HG03457 (cell line): Measurements from ENCODE around the gene SERPINA1.
"Not testable (repeated sequence)": the region's sequence is repeated elsewhere in the genome, so short reads cannot be mapped to it uniquely, and the experiment has no call there.

Source experiments
- ATAC-seq: cut with Tn5 transposase; IDR thresholded peaks from one replicate; pipeline ENCODE4 v1.9.1; 2021; ENCODE audit warnings: moderate number of reproducible peaks; ENCODE audit not compliant: unreplicated experiment

Gene SERPINA1

DNA sequence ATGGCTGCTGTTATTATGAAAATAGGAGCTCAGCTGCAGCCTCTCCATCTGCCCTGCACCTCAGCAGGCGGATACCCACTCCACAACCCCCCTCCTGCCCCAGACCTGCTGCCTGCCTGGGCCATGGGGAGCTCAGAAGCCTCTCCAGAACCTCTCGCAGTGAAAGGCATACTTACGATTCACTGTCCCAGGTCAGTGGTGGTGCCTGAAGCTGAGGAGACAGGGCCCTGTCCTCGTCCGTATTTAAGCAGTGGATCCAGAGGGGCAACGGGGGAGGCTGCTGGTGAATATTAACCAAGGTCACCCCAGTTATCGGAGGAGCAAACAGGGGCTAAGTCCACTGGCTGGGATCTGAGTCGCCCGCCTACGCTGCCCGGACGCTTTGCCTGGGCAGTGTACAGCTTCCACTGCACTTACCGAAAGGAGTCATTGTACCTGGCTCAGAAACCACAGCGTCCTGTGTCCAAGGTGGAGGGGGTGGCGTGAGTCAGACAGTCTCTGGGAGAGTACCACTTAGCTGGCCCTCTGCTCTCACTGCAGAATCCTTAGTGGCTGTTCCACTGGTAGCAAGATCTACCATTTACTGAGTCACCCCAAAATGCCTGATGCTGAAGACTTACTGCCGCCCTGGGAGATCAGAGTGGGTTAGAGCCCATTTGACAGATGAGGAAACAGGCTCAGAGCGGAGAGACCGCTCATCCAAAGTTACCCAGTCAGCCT, at the start of gene SERPINA1:
Gene SERPINA1, minus strand, starts transcription at position 219 of the 720 bp plus-strand sequence. CDS start 5,365 bp downstream, outside the sequence.
- no peak for ATAC-seq

DNA sequence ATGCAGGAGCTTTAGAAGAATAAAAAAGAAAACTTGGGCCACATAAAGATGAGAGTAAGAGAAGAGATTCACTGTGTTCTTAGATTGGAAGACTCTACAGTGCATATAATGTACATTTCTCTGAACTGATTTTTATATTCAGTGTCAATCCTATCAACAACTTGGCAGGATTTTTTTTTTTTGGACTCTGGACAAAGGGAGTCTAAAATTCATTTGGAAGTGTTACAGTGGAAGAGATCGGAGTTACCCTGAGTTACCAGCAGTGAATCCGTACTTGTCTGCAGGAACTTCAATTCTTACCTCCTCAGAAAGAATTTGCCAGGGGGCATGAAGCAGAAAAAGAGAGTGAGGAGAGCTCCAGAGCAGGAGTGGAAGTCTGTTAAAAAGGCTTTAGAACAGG, 40.2 kb upstream of the SERPINA1 start:
- no peak for ATAC-seq

GRCh38 chr14:94427016-94427613, 38.7 kb upstream of the SERPINA1 start:
- no peak for ATAC-seq

GRCh38 chr14:94426526-94426925, 38.1 kb upstream of the SERPINA1 start:
- ATAC-seq = no peak

DNA sequence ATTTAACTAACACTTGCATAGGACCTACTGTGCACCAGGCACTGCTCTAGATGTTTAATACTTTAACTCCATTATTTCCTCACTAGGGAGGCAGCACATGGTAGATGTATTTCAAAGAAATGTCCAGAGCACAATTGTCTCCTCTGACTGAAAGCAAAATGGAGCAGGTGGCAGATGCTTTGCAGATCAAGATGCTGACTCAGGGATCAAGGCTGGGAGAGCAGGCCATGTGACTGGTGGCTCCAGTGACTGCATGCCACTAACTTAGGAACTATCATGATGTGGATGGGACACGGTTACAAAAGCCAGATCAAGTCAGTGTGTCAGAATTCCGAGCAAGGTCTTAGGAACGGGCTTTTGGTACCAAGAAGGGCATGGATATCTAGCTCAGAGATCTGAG, 36.0 kb upstream of the SERPINA1 start:
- ATAC-seq = no peak

- ATAC-seq = no peak
Observed at GRCh38 chr14:94423453-94424056, 35.2 kb upstream of the SERPINA1 start.

DNA sequence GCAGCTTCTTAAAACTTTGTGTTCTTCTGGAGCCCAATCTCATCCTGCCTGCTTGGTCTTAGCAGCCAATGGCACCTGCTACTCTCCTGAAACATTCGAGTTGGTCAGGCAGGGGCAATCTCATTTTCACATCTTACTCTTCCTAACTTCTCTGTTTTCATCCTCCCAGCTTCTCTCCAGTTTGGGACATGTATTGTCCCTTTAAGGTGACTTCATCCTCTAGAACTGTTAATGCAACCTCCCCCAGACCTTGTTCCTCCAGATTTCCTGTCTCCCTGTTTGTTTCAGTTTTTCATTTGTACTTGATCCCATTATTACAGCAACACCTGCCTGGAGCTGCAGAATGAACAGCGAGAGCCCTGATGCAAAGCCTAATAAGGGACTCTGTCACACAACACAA, 32.9 kb upstream of the SERPINA1 start:
- no peak for ATAC-seq

GRCh38 chr14:94417497-94418205, 29.2 kb upstream of the SERPINA1 start:
- not testable (repeated sequence) for ATAC-seq

- no peak for ATAC-seq
Observed at GRCh38 chr14:94412671-94413638, 24.6 kb upstream of the SERPINA1 start.

GRCh38 chr14:94411638-94412037, 23.2 kb upstream of the SERPINA1 start:
- ATAC-seq = no peak

- not testable (repeated sequence) for ATAC-seq
Observed at GRCh38 chr14:94409430-94409829, 21.0 kb upstream of the SERPINA1 start.

DNA sequence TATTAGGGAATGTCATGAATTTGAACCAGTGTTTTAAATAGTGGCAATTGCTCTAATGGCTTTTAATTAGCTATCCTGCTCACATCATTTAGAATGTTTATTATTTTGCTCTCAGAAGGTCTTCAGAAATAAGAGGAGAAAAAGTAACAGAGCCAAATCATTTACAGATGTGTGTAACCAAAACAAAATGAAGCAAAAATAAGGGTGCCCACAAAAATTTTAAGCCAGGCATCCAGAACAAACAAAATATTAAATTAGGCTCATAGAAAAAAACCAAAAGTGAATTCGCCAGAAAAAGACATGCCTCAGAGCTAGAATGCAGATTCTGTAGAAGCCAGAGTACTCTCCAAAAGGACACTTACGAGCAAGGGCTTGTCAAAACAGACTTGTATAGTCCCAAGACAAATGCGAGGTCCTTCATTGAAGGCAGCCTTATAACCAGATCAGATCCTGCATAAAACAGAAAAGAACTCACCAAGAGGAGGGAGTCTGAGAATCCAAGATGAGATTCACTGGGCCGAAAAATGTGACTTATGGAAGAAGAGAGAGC, 20.2 kb upstream of the SERPINA1 start:
- no peak for ATAC-seq

DNA sequence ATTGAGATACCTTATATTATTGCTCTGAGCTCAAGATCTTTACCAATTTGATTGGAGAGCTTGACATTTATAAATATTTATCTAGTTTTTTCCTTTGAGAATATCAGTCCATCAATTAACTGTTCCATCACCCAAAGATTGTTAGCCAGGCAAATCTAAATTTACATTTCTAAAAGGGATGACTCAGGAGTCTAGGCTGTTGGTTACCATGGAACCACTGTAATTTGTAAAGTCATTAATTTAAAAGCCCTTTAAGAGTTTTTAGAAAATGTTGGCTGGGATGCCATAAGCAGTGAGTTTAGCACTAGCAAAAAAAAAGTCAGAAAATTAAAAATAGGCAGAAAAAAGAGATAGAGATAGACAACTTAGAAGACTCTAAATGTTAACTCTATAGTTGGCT, 19.5 kb upstream of the SERPINA1 start:
- ATAC-seq = no peak

GRCh38 chr14:94406910-94407309, 18.5 kb upstream of the SERPINA1 start:
- ATAC-seq = no peak

DNA sequence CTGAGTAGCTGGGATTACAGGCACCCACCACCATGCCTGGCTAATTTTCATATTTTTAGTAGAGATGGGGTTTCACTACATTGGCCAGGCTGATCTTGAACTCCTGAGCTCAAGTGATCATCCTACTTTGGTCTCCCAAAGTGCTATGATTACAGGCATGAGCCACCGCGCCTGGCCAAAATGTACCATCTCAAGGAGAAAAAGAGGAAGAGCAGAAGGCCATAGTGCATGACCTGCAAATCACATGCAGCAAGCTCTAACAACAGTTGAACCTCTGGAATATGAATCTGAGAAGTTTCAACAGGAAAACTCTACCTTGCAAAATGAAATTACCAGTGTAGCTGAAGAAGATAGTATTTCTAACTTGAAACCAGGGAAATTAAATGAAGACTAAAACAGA, 17.1 kb upstream of the SERPINA1 start:
- ATAC-seq = no peak

DNA sequence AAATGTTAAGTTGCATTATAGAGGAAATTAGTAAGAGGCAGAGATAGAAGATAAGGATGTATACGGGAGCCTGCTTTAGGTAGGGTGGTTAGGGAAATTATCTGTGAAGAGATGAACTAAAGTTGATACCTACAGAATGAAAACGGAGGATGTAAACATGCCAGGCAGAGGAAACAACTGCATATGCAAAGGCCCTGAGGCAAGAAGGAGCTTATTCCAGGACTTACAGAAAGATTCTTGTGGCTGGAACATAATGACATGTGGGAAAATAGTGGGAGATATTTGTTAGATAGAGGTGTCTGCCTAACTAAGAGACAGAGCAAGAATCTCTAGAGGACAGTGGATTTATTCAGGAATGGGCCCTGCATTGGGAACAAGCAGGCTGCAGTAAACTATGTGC, 16.2 kb upstream of the SERPINA1 start:
- ATAC-seq = no peak

- ATAC-seq = no peak
Observed at GRCh38 chr14:94403312-94403932, 15.0 kb upstream of the SERPINA1 start.

DNA sequence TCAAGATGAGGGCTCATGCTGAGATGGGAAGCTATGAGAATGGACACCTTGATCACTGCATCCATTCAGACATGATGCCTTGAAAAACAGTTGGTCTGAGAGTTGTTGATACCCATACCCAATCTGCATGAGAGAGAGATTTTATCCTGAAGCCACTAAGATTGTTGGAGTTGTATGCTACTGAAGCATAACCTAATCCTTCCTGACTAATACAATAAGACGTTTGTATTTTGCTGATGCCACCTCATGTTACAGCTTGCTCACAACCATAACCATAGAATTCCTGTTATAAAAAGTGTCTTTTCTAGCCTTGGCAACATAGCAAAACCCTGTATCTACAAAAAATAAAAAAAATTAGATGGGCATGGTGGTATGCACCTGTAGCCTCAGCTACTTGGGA, 12.7 kb upstream of the SERPINA1 start:
- ATAC-seq = no peak

DNA sequence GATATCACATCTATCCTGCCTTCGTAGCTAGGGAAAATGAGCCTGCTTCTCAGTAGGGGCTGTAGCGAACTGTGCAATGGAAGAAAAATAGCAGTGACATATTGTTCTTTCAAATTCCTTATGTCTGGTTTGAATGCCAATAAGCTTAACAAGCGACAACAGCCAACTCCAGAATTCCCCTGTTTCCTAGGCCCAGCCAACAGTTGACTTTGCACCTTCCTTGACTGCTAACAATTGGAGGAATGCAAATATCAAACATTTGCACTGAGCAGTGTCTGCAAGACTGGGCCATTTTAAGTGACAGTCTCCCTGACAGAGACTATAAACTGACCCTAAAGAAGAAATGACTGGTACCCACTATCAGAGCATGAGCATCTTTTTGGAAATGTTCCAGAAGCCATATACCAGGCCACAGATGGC, 12.0 kb upstream of the SERPINA1 start:
- ATAC-seq = no peak

DNA sequence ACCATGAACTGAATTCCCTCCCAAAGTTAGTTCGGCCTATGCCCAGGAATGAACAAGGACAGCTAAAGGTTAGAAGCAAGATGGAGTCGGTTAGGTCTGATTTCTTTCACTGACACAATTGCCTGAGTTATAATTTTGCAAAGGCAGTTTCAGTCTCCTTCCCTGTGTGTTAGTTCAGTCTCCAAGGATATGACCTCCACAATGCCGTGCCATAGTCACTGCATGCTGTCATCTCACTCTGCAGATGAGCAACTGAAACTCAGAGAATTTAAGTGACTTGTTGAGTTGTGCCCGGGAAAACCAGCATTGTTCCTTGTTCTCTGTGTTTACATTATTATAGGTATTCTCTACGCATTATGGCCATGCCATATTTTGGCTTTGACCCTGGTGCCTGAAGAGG, 10.1 kb upstream of the SERPINA1 start:
- no peak for ATAC-seq
